HepG2 (cell line): ENCODE results near the gene ADCK2. TPM values are rescaled to one million over a fixed set of nuclear protein-coding genes. Genes with fewer than 3 reads are reported as not detected.

Experiments used
- ELF4 ChIP-seq: sonication (generic); formaldehyde crosslinking; IDR thresholded peaks from 2 replicates; pipeline ENCODE4 v1.5.0; 2020; ENCODE audit warnings: missing genetic modification reagents, mild to moderate bottlenecking, moderate library complexity, borderline replicate concordance
- GLMP ChIP-seq: sonication (generic); formaldehyde crosslinking; IDR thresholded peaks from 2 replicates; pipeline ENCODE4 v1.9.0; 2021; ENCODE audit warnings: missing genetic modification reagents, mild to moderate bottlenecking, borderline replicate concordance
- HDAC1 ChIP-seq: sonication (generic); formaldehyde crosslinking; IDR thresholded peaks from 2 replicates; pipeline ENCODE4 v1.5.1; 2020; ENCODE audit warnings: mild to moderate bottlenecking, missing genetic modification reagents
- MLLT10 ChIP-seq: sonication (generic); formaldehyde crosslinking; IDR thresholded peaks from 2 replicates; pipeline ENCODE4 v1.4.0; 2020; ENCODE audit warnings: missing genetic modification reagents
- NR1H2 ChIP-seq: sonication (generic); formaldehyde crosslinking; IDR thresholded peaks from 2 replicates; pipeline ENCODE4 v1.8.1; 2022; ENCODE audit warnings: low read depth, missing genetic modification reagents, borderline replicate concordance
- PHF8 ChIP-seq: sonication (generic); formaldehyde crosslinking; IDR thresholded peaks from 2 replicates; pipeline ENCODE4 v1.5.0; 2020; ENCODE audit warnings: missing genetic modification reagents
- POLR2A ChIP-seq, 2 experiments: IDR thresholded peaks; 2 replicates each; pipeline ENCODE4 v1.6.1; 2011; ENCODE audit warnings: low read depth in 2 of 2, low read length in 2 of 2, mild to moderate bottlenecking in 1 of 2, moderate library complexity in 1 of 2; ENCODE audit not compliant: insufficient read depth in 1 of 2
- RBFOX2 ChIP-seq: fragments of 200-400 bp; formaldehyde crosslinking; IDR thresholded peaks from 2 replicates; pipeline ENCODE4 v1.6.1; 2017; ENCODE audit warnings: low read depth, mild to moderate bottlenecking, low read length
- SCMH1 ChIP-seq: sonication (generic); formaldehyde crosslinking; IDR thresholded peaks from 2 replicates; pipeline ENCODE4 v1.9.0; 2021; ENCODE audit warnings: missing genetic modification reagents, mild to moderate bottlenecking, borderline replicate concordance
- SIN3B ChIP-seq: fragments of 150-350 bp; IDR thresholded peaks from 2 replicates; pipeline ENCODE4 v1.6.1; 2014; ENCODE audit warnings: low read length
- SMARCE1 ChIP-seq: fragments of 450-650 bp; IDR thresholded peaks from 2 replicates; pipeline ENCODE4 v1.6.1; 2017; ENCODE audit warnings: borderline replicate concordance
- SRF ChIP-seq: IDR thresholded peaks from 2 replicates; pipeline ENCODE4 v1.6.1; 2011; ENCODE audit warnings: mild to moderate bottlenecking, low read depth, low read length, moderate library complexity
- ZHX2 ChIP-seq, 2 experiments: sonication (generic) in 1 of 2; formaldehyde crosslinking in 1 of 2; IDR thresholded peaks; 2 replicates each; pipeline versions ENCODE4 v1.6.1 to v1.9.0; 2014 to 2022; ENCODE audit warnings: antibody characterized with exemption in 1 of 2, borderline replicate concordance in 1 of 2, inconsistent platforms in 1 of 2, low read depth in 1 of 2, missing genetic modification reagents in 1 of 2
- ZNF143 ChIP-seq: sonication (generic); formaldehyde crosslinking; IDR thresholded peaks from 2 replicates; pipeline ENCODE4 v1.4.0; 2020; ENCODE audit warnings: missing genetic modification reagents
- ZNF224 ChIP-seq: sonication (generic); formaldehyde crosslinking; IDR thresholded peaks from 2 replicates; pipeline ENCODE4 v1.5.0; 2020; ENCODE audit warnings: mild to moderate bottlenecking, missing genetic modification reagents
- ZNF230 ChIP-seq: sonication (generic); formaldehyde crosslinking; IDR thresholded peaks from 2 replicates; pipeline ENCODE4 v1.4.0; 2020; ENCODE audit warnings: mild to moderate bottlenecking, missing genetic modification reagents
- ZNF496 ChIP-seq: sonication (generic); formaldehyde crosslinking; IDR thresholded peaks from 2 replicates; pipeline ENCODE4 v1.8.1; 2023; ENCODE audit warnings: mild to moderate bottlenecking, moderate library complexity, missing genetic modification reagents; ENCODE audit not compliant: insufficient replicate concordance
- ZNF709 ChIP-seq: sonication (generic); formaldehyde crosslinking; IDR thresholded peaks from 2 replicates; pipeline ENCODE4 v1.5.0; 2020; ENCODE audit warnings: mild to moderate bottlenecking, missing genetic modification reagents
- ZNF772 ChIP-seq: sonication (generic); formaldehyde crosslinking; IDR thresholded peaks from 2 replicates; pipeline ENCODE4 v1.5.0; 2020; ENCODE audit warnings: mild to moderate bottlenecking, missing genetic modification reagents
- ZXDC ChIP-seq: sonication (generic); formaldehyde crosslinking; IDR thresholded peaks from 2 replicates; pipeline ENCODE4 v1.5.0; 2020; ENCODE audit warnings: mild to moderate bottlenecking, missing genetic modification reagents
- polyA plus RNA-seq, 8 experiments: library from polyadenylated mRNA; depleted of rRNA in 3 of 8; stranded (reverse) in 7 of 8; unstranded in 1 of 8; fragments of >200 nt; fragmentation: Illumina TruSeq in 4 of 8; extraction: Trizol in 4 of 8; gene quantifications; 2 replicates each; pipeline versions ENCODE4 v1.2.1 to v1.2.3, GENCODE V29; 2011 to 2016; ENCODE audit warnings: low read depth in 4 of 8, missing spikeins in 1 of 8, mixed read lengths in 1 of 8; ENCODE audit not compliant: insufficient read depth in 1 of 8
- total RNA-seq, 5 experiments: library from RNA; depleted of rRNA; stranded (reverse); fragments of >200 nt; fragmentation: Illumina TruSeq; extraction: Trizol; gene quantifications; 2 replicates each; pipeline ENCODE4 v1.2.3, GENCODE V29; 2016; ENCODE audit warnings: low read depth in 1 of 5

Gene ADCK2
- total and polyA plus RNA-seq, 2 of the 13 experiments (the other 11 are each of a cell fraction or from before 2014, with no cell fraction given), result 8.6 to 18.8 TPM

GRCh38 chr7:140696680-140697446, 24.1 kb downstream of the ADCK2 start, which contains the start of gene NDUFB2 (continued):
- TF ChIP-seq ZNF230 (CRISPR knock-in tag) (peak; percentile 95), SIN3B (no peak), SMARCE1 (no peak), ZNF224 (CRISPR knock-in tag) (peak; percentile 78; the same call in 1 of the 2 replicates), ZHX2 (IDR thresholded peaks at IDR 0.05; ENCODE audit: low read depth) (0 out of 2 replicates have a peak, but pooled peaks have one; percentile 35), ZHX2 (CRISPR knock-in tag; IDR thresholded peaks at IDR 0.05; ENCODE audit: borderline replicate concordance) (0 out of 2 replicates have a peak, but pooled peaks have one; percentile 40), MLLT10 (CRISPR knock-in tag) (no peak), SCMH1 (CRISPR knock-in tag) (no peak), ZXDC (CRISPR knock-in tag) (no peak; the same call in 1 of the 2 replicates), ZNF772 (CRISPR knock-in tag) (no peak), ZNF143 (peak; percentile 96), PHF8 (CRISPR knock-in tag) (peak; percentile 99), NR1H2 (CRISPR knock-in tag) (peak; percentile 92), ELF4 (CRISPR knock-in tag) (no peak; the same call in 1 of the 2 replicates), RBFOX2 (peak; percentile 90), HDAC1 (CRISPR knock-in tag) (peak; percentile 89), ZNF496 (CRISPR knock-in tag) (no peak), ZNF709 (CRISPR knock-in tag) (no peak; the same call in none of the 2 replicates), SRF (no peak), GLMP (CRISPR knock-in tag) (no peak), POLR2A (IDR thresholded peaks at IDR 0.05; ENCODE audit: insufficient read depth in 1 of 2, low read depth in 2 of 2, low read length in 2 of 2) (peak; percentile 86 to 95)
